ENCODE results near the gene ARHGAP24.

DNA sequence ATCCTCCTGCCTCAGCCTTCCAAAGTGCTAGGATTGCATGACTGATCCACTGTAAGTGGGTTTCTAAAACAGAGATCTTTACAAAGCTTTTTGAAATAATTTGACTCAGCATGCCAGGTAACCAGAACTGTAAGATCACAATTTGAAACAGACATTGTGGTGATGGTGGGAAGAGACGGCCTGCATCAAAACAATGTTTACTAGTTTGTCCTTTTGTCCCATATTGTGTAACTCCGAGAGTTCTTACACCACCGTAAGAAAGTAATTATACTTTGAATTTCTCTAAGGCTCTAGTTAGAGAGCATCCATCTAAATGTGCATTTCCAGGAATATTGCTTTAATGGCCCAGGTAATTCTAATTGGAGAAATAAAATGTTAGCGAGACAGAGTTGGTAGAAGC lies 594 bp upstream of the ARHGAP24 start:
- TF ChIP-seq, protein P1, sequence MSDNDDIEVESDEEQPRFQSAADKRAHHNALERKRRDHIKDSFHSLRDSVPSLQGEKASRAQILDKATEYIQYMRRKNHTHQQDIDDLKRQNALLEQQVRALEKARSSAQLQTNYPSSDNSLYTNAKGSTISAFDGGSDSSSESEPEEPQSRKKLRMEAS (IDR thresholded peaks at IDR 0.05), result no peak
- TF ChIP-seq, protein P2, sequence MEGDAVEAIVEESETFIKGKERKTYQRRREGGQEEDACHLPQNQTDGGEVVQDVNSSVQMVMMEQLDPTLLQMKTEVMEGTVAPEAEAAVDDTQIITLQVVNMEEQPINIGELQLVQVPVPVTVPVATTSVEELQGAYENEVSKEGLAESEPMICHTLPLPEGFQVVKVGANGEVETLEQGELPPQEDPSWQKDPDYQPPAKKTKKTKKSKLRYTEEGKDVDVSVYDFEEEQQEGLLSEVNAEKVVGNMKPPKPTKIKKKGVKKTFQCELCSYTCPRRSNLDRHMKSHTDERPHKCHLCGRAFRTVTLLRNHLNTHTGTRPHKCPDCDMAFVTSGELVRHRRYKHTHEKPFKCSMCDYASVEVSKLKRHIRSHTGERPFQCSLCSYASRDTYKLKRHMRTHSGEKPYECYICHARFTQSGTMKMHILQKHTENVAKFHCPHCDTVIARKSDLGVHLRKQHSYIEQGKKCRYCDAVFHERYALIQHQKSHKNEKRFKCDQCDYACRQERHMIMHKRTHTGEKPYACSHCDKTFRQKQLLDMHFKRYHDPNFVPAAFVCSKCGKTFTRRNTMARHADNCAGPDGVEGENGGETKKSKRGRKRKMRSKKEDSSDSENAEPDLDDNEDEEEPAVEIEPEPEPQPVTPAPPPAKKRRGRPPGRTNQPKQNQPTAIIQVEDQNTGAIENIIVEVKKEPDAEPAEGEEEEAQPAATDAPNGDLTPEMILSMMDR (IDR thresholded peaks at IDR 0.05 in 2 of 3, conservative IDR thresholded peaks at IDR 0.05 in 1 of 3; ENCODE audit: borderline replicate concordance in 1 of 3, insufficient read depth in 1 of 3, low read depth in 2 of 3, low read length in 2 of 3), result no peak
- TF ChIP-seq EZH2 (IDR thresholded peaks at IDR 0.05), result no peak
- no peak for TF ChIP-seq ZNF274 (IDR thresholded peaks at IDR 0.05; ENCODE audit: low read depth, low read length)
- no peak for TF ChIP-seq POLR2AphosphoS5 (IDR thresholded peaks at IDR 0.05; ENCODE audit: low read depth, low read length)
- TF ChIP-seq CEBPB (IDR thresholded peaks at IDR 0.05; ENCODE audit: low read depth), result no peak
- TF ChIP-seq POLR2A (IDR thresholded peaks at IDR 0.05; ENCODE audit: borderline replicate concordance, extremely low read depth, insufficient read depth, insufficient read length), result no peak
